Measurements from ENCODE around the gene SYNGR4.

- no peak for TF ChIP-seq CTCF (IDR thresholded peaks at IDR 0.05)
- TF ChIP-seq EP300 (IDR thresholded peaks at IDR 0.05; ENCODE audit: low read depth): no peak
- TF ChIP-seq POLR2A (IDR thresholded peaks at IDR 0.05): no peak
These were observed 60.6 kb downstream of the SYNGR4 start for GRCh38 chr19:48424694-48425219.

Measured in transverse colon (tissue), 3 donors.